ENCODE results near the gene GNB5.
"Not testable (repeated sequence)": the region's sequence is repeated elsewhere in the genome, so short reads cannot be mapped to it uniquely, and the experiment has no call there.

Gene GNB5

DNA sequence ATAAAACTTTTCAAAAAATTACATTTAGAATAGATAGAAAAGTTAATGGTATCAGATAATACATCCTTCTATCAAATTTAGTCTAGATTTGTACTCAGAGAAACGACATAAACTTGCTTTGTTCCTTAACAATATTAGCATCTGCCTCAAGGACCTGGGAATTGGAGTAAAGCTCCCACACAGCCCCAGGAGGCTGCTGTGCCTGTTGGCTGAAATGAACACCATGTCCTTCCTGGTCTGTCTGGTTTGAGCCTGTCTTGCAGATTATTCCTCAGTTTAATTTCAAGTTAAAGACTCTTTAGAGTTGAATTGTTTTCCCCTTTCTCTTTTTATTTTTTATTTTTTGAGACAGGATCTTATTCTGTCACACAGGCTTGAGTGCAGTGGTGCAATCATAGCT lies 19.4 kb downstream of the GNB5 start:
- DNase-seq (ENCODE audit: low read depth in 1 of 2, low spot score in 1 of 2), result no peak

DNA sequence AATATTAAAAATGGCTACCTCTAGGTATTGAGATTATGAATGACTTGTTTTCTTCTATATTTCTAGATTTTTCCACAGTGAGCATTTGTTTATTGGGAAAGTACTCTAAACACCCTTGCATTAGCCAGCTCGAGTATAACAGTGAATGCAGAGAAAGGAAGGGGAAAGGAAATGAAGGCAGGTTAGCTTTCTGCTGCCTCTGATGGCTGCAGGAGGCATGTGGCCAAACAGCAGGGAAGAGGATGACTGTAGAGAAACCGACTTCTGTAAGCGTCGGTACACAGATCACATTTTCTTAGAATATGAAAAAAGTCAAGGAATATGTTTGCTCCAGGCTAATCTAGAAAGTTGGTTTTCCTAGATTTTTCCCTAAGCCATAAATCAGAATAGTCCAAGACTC lies 19.8 kb downstream of the GNB5 start:
- no peak for DNase-seq (ENCODE audit: low read depth in 1 of 2, low spot score in 1 of 2)

GRCh38 chr15:52170199-52170598 lies 21.0 kb downstream of the GNB5 start:
- DNase-seq (ENCODE audit: low read depth in 1 of 2, low spot score in 1 of 2), result not testable (repeated sequence)

DNA sequence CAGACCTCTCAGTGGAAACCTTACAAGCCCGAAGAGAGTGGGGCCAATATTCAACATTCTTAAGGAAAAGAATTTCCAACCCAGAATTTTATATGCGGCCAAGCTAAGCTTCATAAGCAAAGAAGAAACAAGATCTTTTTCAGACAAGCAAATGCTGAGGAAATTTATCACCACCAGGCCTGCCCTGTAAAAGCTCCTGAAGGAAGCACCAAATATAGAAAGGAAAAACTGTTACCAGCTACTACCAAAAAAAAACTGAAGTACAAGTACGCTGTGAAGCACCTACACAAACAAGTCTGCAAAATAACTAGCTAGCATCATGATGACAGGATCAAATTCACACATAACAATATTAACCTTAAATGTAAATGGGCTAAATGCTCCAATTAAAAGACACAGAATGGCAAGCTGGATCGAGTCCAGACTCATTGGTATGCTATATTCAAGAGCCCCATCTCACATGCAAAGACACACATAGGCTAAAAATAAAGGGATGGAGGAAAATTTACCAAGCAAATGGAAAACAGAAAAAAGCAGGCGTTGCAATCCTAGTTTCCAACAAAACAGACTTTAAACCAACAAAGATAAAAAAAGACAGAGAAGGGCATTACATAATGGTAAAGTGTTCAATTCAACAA lies 25.6 kb downstream of the GNB5 start:
- DNase-seq (ENCODE audit: low read depth in 1 of 2, low spot score in 1 of 2), result not testable (repeated sequence)

- DNase-seq (ENCODE audit: low read depth in 1 of 2, low spot score in 1 of 2), result no peak
These were observed 26.4 kb downstream of the GNB5 start for GRCh38 chr15:52164631-52165265.

GRCh38 chr15:52163321-52164190 lies 27.6 kb downstream of the GNB5 start:
- no peak for DNase-seq (ENCODE audit: low read depth in 1 of 2, low spot score in 1 of 2)

GRCh38 chr15:52162876-52163275 lies 28.3 kb downstream of the GNB5 start:
- no peak for DNase-seq (ENCODE audit: low read depth in 1 of 2, low spot score in 1 of 2)

DNA sequence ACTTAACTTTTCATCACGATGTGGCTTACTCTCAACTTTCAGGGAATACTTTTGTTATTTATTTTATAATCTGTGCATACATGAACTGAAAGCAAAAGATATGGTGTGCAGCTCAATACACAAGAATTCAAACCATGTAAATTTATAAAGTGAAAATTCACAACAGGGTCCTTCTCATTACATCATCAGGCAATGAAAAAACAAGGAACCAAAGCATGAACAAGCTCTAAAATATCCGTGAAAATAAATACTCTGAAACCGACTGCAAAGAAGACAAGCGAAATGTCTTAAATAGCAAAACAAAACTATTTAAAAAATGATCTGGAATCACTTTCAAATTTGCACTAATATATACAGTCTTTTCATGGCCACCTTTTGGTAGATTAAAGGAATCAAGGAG lies 28.9 kb downstream of the GNB5 start:
- DNase-seq (ENCODE audit: low read depth in 1 of 2, low spot score in 1 of 2), result no peak

DNA sequence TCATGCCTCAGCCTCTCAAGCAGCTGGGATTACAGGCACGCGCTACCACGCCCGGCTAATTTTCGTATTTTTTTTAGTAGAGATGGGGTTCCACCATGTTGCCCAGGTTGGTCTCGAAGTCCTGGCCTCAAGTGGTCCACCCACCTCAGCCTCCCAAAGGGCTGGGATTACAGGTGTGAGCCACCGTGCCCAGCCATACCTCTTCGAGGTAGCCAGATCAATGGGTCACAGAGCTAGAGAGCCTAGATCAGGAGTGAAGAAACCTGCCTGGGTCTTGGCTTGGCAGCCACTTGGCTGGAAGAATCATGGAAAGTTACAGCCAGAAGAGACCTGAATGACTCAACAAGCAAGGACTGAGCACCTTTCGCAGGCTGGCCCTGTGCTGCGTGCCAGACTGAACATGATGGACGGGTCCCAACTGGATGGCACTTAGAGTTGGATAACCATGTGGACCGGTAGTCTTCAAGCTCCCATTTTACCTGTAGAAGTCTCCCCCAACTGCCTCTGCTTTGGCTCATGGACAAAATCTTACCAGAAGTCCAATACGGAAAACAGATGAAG lies 29.7 kb downstream of the GNB5 start:
- DNase-seq (ENCODE audit: low read depth in 1 of 2, low spot score in 1 of 2), result no peak

GRCh38 chr15:52159645-52160044 lies 31.5 kb downstream of the GNB5 start:
- no peak for DNase-seq (ENCODE audit: low read depth in 1 of 2, low spot score in 1 of 2)

DNA sequence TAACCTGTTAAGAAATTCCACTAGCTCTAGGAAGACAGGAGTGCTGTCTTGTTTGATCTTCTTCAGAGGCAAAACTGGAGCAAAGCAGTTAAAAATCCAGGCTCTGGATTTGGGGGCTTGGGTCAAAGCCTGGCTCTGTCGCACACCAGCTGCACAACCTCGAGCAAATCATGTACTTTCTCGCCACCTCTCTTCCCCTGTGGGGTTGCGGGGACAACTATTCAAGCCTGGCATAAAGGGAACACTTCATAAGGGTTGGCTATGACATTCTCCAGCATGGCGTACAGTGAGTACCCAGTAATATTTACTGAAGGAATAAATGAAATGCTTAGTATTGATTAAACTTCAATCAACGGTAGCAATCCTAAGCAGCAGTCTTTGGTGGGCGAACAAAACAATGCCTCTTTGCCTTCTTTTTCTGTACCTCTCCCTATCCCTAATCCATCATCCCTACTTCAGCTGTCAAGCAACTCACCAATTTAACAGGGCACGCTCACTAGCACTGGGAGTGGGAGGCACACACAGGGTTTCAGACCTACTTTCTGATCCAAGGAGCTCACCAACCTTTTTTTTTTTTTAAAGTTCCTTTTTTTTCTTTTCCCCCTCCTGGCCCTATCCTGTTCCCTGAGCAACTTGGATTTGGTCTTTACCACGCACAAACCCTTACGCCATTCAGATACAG lies 33.0 kb downstream of the GNB5 start:
- no peak for DNase-seq (ENCODE audit: low read depth in 1 of 2, low spot score in 1 of 2)

- no peak for DNase-seq (ENCODE audit: low read depth in 1 of 2, low spot score in 1 of 2)
These were observed 35.3 kb downstream of the GNB5 start for GRCh38 chr15:52155878-52156277.

GRCh38 chr15:52154896-52155865 lies 36.0 kb downstream of the GNB5 start:
- no peak for DNase-seq (ENCODE audit: low read depth in 1 of 2, low spot score in 1 of 2)

DNA sequence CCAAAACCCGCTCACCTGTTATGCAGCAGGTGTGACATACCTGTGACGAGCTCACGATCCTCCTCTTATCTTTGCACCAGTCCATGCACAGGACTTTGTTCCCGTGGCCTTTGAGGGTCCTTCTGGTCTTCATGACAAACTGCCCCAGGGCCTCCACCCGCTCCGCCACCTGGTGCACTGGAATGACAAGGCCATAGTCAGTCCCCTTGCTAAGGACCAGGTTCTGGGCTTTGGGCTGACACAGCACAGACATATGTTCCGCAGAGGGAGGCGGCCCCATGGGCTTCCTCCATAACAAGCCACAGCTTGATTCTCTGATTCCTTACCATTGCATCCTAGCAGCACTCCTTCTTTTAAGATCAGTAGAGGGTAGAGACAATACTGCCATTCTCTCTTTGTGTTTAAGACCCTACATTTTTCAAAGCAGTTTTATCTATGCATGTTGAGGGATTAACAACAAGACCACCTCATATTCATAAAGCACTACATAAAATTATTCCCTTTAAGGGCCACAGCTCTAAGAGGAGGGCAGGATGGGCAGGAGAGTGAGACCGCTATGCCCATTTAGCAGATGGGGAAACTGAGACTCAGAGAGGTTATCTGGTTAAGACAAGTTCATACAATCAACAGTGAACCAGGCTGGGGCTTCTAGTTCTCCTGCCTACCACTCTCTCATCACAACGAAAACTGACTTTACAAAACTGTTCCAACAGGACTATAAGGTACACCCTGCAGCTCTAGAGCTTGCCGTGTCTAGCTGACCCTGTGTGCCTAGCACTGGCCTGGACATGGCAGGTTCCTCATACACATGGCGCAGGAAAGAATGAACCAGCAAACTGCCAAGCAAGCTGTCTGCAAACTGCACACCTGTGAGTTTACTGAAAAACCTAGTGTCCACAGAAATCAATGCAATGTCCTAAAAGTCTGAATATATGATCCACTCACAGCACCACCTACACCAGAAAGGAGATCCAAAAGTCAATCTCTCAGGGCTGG lies 37.0 kb downstream of the GNB5 start:
- DNase-seq (ENCODE audit: low read depth in 1 of 2, low spot score in 1 of 2), result no peak

DNA sequence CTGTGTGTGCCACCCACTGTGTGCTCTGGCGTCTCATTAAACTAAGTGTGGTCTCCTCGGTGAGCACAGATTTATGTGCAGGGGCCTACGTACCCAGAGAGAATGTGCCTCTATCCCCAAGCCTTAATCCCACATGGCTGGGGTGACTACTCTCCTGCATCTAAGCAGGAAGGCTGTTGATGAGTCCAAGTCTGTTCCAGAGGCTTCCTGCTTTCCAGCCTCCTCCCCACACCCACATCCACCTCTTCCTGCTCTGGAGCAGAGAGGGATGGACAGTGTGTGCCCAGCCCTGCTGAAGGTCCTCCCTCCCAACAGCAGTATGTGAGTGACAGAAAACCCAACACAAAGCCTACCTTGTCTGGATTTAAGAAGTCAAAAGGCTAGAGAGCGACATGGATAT lies 39.8 kb downstream of the GNB5 start:
- DNase-seq (ENCODE audit: low read depth in 1 of 2, low spot score in 1 of 2), result no peak

DNA sequence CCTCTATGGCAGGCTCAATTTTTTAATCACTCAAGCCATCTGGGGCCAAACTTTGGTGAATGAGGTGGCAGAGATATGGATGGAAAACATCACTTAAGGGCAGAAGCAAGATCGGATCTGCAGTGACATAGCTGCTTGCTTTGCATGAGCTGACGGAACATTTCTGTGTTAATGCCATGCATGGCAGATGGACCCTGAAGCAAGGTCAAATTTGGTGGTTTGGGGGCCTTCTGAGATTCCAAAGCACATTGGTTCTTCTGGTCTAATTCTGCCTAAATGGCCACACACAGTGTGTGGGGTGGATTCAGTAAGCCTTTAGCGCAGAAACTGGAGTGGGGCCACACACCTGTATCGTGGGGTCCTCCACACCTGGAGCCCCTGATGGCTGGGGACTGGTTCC lies 40.3 kb downstream of the GNB5 start:
- DNase-seq (ENCODE audit: low read depth in 1 of 2, low spot score in 1 of 2), result no peak

DNA sequence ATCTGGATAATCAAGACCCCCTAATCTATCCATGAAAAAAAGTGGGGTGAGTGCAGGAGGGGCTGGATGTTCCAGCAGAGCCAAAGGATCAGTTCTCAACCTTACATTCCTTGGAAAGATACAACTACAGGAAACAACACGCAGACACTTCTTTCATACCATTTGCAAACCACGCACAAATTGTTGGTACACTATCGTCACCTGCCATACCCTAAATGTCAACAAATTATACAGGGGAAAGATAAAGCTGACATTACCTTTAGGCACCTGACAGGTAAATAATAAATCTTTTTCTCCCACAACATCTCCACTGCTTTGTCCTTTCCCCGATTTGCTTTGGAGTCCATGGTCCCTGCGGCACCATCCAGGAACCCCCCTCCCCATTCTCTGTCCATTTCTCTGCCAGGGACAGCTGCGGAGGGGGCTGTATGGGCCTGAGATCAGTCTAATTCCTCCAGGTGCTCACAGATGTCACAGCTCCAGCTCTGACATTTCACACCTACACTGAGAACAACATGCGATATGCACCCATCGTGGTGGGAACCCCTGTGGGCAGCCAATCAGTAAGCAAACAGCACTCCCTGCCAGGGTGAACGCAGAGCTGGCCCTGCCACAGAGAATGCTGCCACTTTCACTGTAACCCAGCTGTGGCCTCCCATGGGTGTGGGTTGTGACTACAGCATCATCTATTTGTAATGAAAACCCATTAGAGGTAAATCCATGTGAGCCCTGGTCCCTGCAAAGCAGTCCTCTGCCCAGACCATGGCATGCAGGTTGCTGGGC lies 41.0 kb downstream of the GNB5 start:
- DNase-seq (ENCODE audit: low read depth in 1 of 2, low spot score in 1 of 2), result no peak

- DNase-seq (ENCODE audit: low read depth in 1 of 2, low spot score in 1 of 2), result no peak
These were observed 42.8 kb downstream of the GNB5 start for GRCh38 chr15:52148403-52148802.

Measured in stimulated activated CD4-positive, alpha-beta T cell treated with anti-CD3 and anti-CD28 coated beads, Interleukin-15, amount 100 ng/mL, for 1 hour (primary cell).